GM12892 (cell line): Measurements from ENCODE around the gene BCAN.

Source experiments
- DNase-seq: peaks from one replicate; pipeline ENCODE4 v3.0.0; 2011; ENCODE audit not compliant: insufficient read length
- FAIRE-seq: peaks from 2 replicates; lab custom pipeline; 2011; peaks lifted over from hg19 to GRCh38; lab: Jason Lieb, UNC
- POLR2A ChIP-seq: IDR thresholded peaks from 2 replicates; pipeline ENCODE4 v1.6.1; 2011; ENCODE audit warnings: low read depth, low read length, control low read depth
- POLR2AphosphoS5 ChIP-seq: IDR thresholded peaks from 2 replicates; pipeline ENCODE4 v1.6.1; 2011; ENCODE audit warnings: low read depth, low read length, control low read depth
- TAF1 ChIP-seq: IDR thresholded peaks from 2 replicates; pipeline ENCODE4 v1.6.1; 2011; ENCODE audit warnings: low read depth, mild to moderate bottlenecking, control low read depth, low read length, borderline replicate concordance

The BCAN gene

DNA sequence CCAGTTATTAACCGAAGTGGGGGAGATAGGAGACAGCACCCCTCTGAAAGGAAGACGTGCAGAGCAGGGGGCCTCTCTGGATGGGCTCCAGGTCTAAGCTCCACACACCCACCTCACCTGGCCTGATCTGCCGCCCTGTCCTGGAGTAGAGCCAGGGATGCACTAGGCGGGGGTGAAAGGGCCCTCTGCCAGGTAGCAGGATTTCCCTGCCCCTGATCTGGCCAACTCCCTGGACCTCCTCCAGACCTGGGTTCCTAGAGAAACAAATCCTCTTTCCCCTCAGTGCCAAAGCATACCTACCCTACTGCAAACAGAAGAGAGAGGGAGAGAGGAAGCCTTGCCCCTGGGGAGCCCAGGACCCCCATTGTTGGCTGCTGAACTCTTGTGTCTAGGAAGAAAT lies 61.4 kb downstream of the BCAN start:
- DNase-seq (no peak), FAIRE-seq (no peak)
- TF ChIP-seq TAF1 (no peak), POLR2A (no peak), POLR2AphosphoS5 (no peak)

- no peak for TF ChIP-seq POLR2AphosphoS5
- TF ChIP-seq TAF1 = no peak
- TF ChIP-seq POLR2A = no peak
- FAIRE-seq (no peak), DNase-seq (no peak)
Observed at GRCh38 chr1:156703741-156704140, 61.8 kb downstream of the BCAN start.

GRCh38 chr1:156704166-156704711 lies 62.3 kb downstream of the BCAN start:
- no peak for DNase-seq
- no peak for FAIRE-seq
- TF ChIP-seq TAF1 = no peak

DNA sequence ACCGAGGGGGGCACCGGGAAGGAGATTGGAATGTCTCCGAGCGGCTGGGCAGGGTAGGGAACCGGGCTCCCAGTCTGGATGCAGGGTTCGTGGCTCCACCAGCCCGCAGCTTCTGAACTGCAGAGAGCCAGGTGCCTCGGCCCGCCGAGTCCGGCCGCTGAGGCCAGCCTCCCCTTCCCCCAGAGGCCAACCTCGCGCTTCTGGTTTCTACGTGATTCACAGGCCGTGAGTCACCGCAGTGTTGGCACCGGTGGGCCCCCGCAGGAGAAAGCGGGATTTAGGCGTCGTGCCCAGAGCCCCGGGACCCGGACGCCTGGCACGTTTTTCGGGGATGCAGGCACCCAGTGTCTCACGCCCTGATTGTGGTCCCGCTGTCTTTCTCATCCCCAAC lies 63.0 kb downstream of the BCAN start:
- no peak for FAIRE-seq
- TF ChIP-seq TAF1 (no peak), POLR2AphosphoS5 (no peak), POLR2A (no peak)
- DNase-seq = no peak

DNA sequence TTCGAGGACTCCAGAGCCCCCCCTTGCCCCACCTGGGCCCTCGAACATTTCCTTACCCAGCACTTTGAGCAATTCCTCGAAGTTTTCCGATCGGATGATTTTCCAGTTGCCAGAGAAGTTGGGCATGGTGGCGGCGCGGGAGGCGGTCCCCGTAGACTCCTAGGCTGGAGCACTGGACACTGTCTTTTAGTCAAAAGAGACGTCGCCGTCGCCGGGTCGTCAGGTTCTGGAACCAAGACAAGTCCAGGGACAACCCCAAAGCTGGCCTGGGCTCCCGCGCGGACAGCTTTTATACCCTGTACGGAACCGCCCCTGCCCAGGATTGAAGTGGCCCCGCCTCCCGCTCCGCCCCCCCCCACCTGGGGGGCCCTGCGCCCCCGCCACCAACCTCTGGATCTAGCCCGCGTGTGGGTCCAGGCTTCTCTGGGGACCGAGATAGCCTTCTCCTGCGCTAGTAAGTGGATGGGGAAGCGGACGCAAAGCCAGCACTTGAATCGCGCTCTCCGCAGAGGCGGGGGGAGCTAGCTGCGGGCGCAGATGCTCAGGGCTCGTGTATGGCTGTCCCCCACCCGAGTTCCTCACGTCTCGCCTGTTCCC lies 63.5 kb downstream of the BCAN start, which contains the start of gene CRABP2:
TSS of gene CRABP2 (minus strand) at position 263 of the 597 bp plus-strand sequence. CDS start at position 126, 137 bp downstream.
- DNase-seq = no peak
- TF ChIP-seq POLR2AphosphoS5 (no peak), TAF1 (no peak), POLR2A (no peak)
- FAIRE-seq = no peak

DNA sequence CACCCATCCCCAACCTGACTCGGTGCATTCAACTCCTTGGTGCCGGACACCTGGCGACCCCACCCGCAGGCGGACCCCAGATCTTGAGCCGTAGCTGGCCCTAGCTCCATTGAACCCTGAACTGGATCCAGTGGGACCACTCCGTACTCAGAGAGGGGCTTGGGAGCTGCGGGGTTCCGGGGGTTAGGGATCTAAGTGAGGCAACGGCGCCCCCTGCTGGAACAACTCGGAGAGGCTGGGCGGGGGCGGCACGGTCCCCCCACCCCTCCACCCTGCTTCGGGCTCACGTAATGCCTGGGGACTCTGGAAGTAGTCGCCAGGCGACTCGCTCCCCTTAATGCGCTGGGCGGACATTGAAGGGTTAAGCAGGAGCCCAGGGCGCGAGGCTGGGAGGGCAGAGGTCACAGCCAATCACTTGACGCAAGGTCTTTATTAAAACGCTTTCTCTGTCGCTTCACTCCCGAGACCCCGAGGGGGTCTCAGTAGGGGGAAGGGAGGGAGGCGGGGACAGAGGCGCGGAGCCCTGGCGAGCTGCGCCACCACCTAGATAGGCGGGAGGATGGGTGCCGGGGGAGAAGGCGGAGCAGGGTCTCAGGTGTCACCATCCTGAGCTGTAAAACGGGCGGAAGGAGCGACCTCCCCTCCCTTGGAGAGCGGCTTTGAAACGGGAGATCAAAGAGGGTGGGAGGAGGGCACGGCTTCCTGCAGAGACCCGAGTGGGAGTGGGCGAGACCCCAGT lies 64.2 kb downstream of the BCAN start:
- FAIRE-seq (peak; percentile 42), DNase-seq (peak; percentile 77)
- TF ChIP-seq TAF1 = no peak
- no peak for TF ChIP-seq POLR2AphosphoS5
- TF ChIP-seq POLR2A = no peak

GRCh38 chr1:156706657-156707416 lies 64.9 kb downstream of the BCAN start:
- TF ChIP-seq POLR2A (no peak), POLR2AphosphoS5 (no peak), TAF1 (no peak)
- FAIRE-seq = no peak

GRCh38 chr1:156707417-156708217 lies 65.7 kb downstream of the BCAN start:
- FAIRE-seq (no peak), DNase-seq (no peak)
- TF ChIP-seq POLR2AphosphoS5 = no peak
- no peak for TF ChIP-seq POLR2A
- TF ChIP-seq TAF1 = no peak

More at GRCh38 chr1:156706657-156707416, 64.9 kb downstream of the BCAN start:
- no peak for DNase-seq

DNA sequence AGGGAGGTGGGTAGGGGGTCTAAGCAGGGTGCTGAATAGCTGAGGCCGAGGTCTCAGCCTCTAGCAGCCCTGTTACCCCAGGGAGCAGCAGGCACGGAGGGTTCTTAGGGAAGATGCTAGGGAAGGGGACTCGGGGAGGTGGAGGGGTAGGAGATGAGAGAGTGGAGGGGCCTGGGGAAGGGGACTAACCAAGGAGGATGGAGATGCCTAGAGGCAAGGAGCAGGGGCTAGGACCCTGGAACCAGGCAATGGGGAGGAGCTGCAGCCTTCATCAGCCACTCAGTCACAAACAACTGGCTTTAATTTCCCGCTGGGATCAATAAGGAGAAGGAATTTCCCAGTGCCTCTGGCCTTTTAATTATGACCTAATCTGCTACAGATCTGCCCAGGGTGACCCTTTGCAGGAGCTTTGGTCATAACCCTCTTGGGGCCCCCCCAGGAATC lies 66.3 kb downstream of the BCAN start:
- DNase-seq (no peak), FAIRE-seq (no peak)
- no peak for TF ChIP-seq POLR2AphosphoS5
- TF ChIP-seq TAF1 = no peak
- no peak for TF ChIP-seq POLR2A

DNA sequence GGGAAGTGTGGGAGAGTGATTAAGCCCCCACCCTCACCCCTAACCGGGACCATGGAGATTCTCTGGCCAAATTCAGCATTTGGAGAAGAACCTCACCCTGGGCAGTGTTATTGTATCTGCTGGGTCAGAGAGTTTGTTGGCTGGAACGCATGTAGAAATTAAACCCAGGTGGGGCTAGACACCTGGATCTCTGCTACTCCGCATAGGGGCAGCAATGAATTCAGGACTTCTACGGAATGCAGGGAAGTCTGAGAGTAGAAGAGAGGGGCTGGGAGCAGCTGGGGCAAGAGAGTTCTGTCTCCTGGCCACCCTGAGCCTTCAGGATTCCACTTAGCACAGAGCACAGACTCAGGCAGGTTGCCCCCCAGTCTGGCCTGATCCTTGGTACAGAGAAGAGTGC lies 67.1 kb downstream of the BCAN start:
- no peak for TF ChIP-seq TAF1
- TF ChIP-seq POLR2AphosphoS5 = no peak
- no peak for TF ChIP-seq POLR2A
- DNase-seq (no peak), FAIRE-seq (no peak)
